OCI-LY7 (cell line): ENCODE measurements around the gene DNER. TPM values are rescaled to one million over a fixed set of nuclear protein-coding genes. Genes with fewer than 3 reads are reported as not detected.

Source experiments
- BruUV-seq: library from RNA; stranded (reverse); fragments of 400-500 nt; replicated peaks from 2 replicates; lab custom pipeline; 2021; lab: Mats Ljungman, UMichigan
- CTCF ChIA-PET: fragments of 300-600 bp; sonication (Branson Sonifier 250); formaldehyde crosslinking; loops from one replicate; lab custom pipeline; 2022; ENCODE audit warnings: antibody characterized with exemption; ENCODE audit not compliant: unreplicated experiment; lab: Charles Lee
- POLR2A ChIA-PET: fragments of 300-600 bp; sonication (Branson Sonifier 250); formaldehyde crosslinking; loops from one replicate; lab custom pipeline; 2022; ENCODE audit warnings: antibody characterized with exemption; lab: Charles Lee
- DNase-seq: peaks from one replicate; pipeline ENCODE4 v3.0.0-alpha.2; 2015; ENCODE audit warnings: low spot score
- H2AFZ ChIP-seq: fragments of 200-600 bp; sonication (generic), shearing (Covaris generic); 2 replicates; pipeline ENCODE4 v1.6.1; 2014; ENCODE audit warnings: mild to moderate bottlenecking, antibody characterized with exemption, low read length, moderate library complexity
- H3K27ac ChIP-seq: fragments of 200-600 bp; sonication (generic); 2 replicates; pipeline ENCODE4 v1.5.1; 2014; ENCODE audit warnings: mixed run types, low read depth, mild to moderate bottlenecking, moderate library complexity, low read length, inconsistent platforms; ENCODE audit not compliant: poor library complexity, severe bottlenecking
- H3K36me3 ChIP-seq: fragments of 200-600 bp; sonication (generic); 2 replicates; pipeline ENCODE4 v1.6.1; 2014; ENCODE audit warnings: mild to moderate bottlenecking, antibody characterized with exemption, low read length, moderate library complexity, mixed read lengths; ENCODE audit not compliant: insufficient read depth
- H3K4me1 ChIP-seq: fragments of 200-600 bp; sonication (generic); 2 replicates; pipeline ENCODE4 v1.5.1; 2014; ENCODE audit warnings: mild to moderate bottlenecking, low read length; ENCODE audit not compliant: insufficient read depth, poor library complexity, severe bottlenecking
- H3K4me2 ChIP-seq: fragments of 200-600 bp; sonication (generic); 2 replicates; pipeline ENCODE4 v1.6.1; 2014; ENCODE audit warnings: mild to moderate bottlenecking, low read length
- H3K4me3 ChIP-seq: fragments of 200-600 bp; sonication (generic); 2 replicates; pipeline ENCODE4 v1.5.1; 2014; ENCODE audit warnings: mild to moderate bottlenecking, low read depth, low read length; ENCODE audit not compliant: poor library complexity, severe bottlenecking
- H3K79me2 ChIP-seq: fragments of 200-600 bp; sonication (generic); 2 replicates; pipeline ENCODE4 v1.6.1; 2016; ENCODE audit warnings: low read depth, mild to moderate bottlenecking, low read length, moderate library complexity, mixed read lengths; ENCODE audit not compliant: insufficient read depth
- H3K9me2 ChIP-seq: fragments of 200-600 bp; sonication (generic); 2 replicates; pipeline ENCODE4 v1.6.1; 2016; ENCODE audit warnings: mild to moderate bottlenecking, low read length, mixed read lengths; ENCODE audit not compliant: insufficient read depth
- H3K9me3 ChIP-seq: fragments of 200-600 bp; sonication (generic); 2 replicates; pipeline ENCODE4 v1.6.1; 2014; ENCODE audit warnings: mild to moderate bottlenecking, mixed run types, low read length, mixed read lengths
- H4K20me1 ChIP-seq: fragments of 200-600 bp; sonication (generic); 2 replicates; pipeline ENCODE4 v1.6.1; 2014; ENCODE audit warnings: mild to moderate bottlenecking, antibody characterized with exemption, low read length, moderate library complexity, mixed read lengths; ENCODE audit not compliant: insufficient read depth
- EZH2phosphoT487 ChIP-seq: fragments of 200-600 bp; sonication (generic); IDR thresholded peaks from 2 replicates; pipeline ENCODE4 v1.6.1; 2018; ENCODE audit warnings: low read depth, borderline replicate concordance, mild to moderate bottlenecking, mixed run types, antibody characterized with exemption, low read length, moderate library complexity, mixed read lengths
- intact Hi-C: fragments of 100-400 bp; cut with micrococcal nuclease; formaldehyde crosslinking; loops from one replicate; pipeline ENCODE4 v1.10.0; 2022; ENCODE audit not compliant: unreplicated experiment
- total RNA-seq, 2 experiments: library from RNA; depleted of rRNA in 1 of 2; stranded (reverse); fragments of >200 nt in 1 of 2; shearing (Covaris generic) in 1 of 2; gene quantifications; 2 replicates each; pipeline ENCODE4 v1.2.3, GENCODE V29; 2014 to 2022
- TF ChIP-seq, protein P1 (sequence below): fragments of 200-600 bp; sonication (generic); conservative IDR thresholded peaks from 2 replicates; pipeline ENCODE4 v1.5.1; 2014; ENCODE audit warnings: mild to moderate bottlenecking, antibody characterized with exemption, low read length, moderate library complexity, mixed read lengths

Gene DNER
- total RNA-seq, 2 experiments from 2014 or later: not detected

DNA sequence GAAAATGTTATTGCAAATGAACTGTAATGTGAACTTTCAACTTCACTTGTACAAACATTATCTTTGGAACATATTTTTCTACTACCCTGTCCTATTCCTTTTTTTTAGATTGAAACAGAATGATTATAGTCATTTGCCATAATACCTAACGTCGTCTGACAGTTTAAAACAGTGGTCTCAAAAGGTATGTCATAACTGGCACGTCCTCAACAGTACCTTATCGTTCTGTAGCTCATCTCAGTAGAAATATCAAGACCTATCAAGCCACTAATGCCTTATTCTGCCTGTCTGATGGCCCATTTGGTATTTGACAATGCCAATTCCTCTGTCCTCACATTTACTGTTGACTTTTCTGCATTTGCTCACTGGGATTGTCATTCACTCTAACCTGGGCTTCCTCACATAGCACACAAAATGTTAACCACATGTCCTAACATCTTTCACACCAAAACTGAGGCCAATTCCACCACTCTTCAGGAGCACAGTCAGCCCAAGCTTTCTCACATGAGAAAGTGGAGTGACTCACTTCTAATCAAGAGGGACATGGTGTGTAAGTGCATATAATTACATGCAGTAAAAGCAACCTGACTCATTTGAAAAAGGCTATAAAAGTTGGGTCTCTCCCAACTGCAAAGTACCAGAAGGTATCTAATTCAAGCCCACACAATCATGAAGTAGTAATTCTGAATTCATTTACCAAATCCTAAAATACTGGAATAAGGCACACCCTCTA, 34.8 kb downstream of the DNER start:
- no peak for DNase-seq
- POLR2A ChIA-PET: no interaction called here

DNA sequence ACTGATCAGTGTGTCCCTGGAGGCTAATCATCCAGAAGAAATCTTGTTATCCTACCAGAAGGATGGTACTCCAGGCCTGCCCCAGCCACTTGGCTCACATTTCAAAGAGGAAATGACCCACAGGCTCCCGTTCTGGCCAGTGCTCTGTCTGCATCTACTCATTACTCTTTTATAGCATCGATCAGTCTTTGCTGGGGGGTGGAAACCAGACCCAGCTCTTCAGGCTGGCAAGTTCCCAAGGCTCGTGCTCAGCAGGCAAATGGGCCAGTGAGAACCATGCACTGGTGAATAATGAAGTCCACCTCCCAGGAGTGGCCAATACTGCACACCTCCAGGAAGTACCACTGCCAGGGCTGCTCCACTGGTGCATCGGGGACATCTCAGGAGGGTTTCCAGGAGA, 38.8 kb downstream of the DNER start:
- no peak overlapping the region for H2AFZ ChIP-seq

More for the DNA sequence above, 34.8 kb downstream of the DNER start:
- no peak overlapping the region for H2AFZ ChIP-seq
- intact Hi-C loops: no loop called here
- H3K4me3 ChIP-seq: no peak overlapping the region
- no peak overlapping the region for H3K4me2 ChIP-seq
- TF ChIP-seq, protein P1, sequence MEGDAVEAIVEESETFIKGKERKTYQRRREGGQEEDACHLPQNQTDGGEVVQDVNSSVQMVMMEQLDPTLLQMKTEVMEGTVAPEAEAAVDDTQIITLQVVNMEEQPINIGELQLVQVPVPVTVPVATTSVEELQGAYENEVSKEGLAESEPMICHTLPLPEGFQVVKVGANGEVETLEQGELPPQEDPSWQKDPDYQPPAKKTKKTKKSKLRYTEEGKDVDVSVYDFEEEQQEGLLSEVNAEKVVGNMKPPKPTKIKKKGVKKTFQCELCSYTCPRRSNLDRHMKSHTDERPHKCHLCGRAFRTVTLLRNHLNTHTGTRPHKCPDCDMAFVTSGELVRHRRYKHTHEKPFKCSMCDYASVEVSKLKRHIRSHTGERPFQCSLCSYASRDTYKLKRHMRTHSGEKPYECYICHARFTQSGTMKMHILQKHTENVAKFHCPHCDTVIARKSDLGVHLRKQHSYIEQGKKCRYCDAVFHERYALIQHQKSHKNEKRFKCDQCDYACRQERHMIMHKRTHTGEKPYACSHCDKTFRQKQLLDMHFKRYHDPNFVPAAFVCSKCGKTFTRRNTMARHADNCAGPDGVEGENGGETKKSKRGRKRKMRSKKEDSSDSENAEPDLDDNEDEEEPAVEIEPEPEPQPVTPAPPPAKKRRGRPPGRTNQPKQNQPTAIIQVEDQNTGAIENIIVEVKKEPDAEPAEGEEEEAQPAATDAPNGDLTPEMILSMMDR: no peak
- no peak for TF ChIP-seq EZH2phosphoT487
- no peaks in the 10 kb centered on the region for H3K79me2 ChIP-seq
- BruUV-seq: no TSS peak
- H3K36me3 ChIP-seq: no peaks in the 10 kb centered on the region
- CTCF ChIA-PET: no interaction called here
- no peaks in the 10 kb centered on the region for H4K20me1 ChIP-seq
- no peaks in the 10 kb centered on the region for H3K9me2 ChIP-seq
- H3K9me3 ChIP-seq: no peaks in the 10 kb centered on the region
- no peaks in the 10 kb centered on the region for H3K4me1 ChIP-seq
- no peak overlapping the region for H3K27ac ChIP-seq

DNA sequence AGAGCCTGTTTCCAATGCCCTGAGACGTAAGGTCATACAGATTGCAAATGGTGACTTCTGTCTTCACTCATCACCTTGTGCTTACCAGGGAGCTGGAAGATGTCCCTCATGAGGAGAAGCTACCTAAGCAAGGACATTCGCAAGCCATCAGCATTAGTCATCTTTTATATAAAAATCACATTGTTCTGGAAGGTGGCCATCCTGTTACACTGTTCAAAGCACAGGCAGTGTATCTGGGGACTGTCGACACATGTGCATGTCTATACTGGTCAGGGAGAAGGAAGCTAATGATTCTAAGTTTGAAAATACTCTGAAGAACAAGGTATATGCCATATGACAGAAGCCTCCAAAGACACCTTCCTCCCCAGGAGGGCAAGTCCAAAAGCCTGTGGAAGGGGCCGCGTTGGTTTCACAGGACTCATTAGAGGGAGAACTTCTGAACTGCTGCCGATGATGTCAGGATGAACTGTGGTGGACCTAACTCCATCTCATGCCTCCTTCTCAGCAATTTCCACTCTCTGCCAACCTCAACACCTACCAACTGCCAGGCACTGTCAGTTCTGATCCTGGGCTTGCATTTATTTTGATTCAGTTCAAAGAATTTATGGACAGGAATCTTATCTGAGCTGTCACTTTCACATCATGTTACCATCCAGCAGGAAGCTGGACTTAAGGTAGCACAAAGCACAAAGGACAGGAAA, 39.4 kb downstream of the DNER start:
- Histone ChIP-seq H2AFZ (no peak overlapping the region), H3K9me2 (no peaks in the 10 kb centered on the region), H3K36me3 (no peaks in the 10 kb centered on the region), H3K4me3 (no peak overlapping the region), H3K9me3 (no peaks in the 10 kb centered on the region), H3K4me1 (no peaks in the 10 kb centered on the region), H4K20me1 (no peaks in the 10 kb centered on the region), H3K79me2 (no peaks in the 10 kb centered on the region), H3K4me2 (no peak overlapping the region), H3K27ac (no peak overlapping the region)
- no peak for DNase-seq
- TF ChIP-seq EZH2phosphoT487: no peak
- TF ChIP-seq, protein P1: no peak
- intact Hi-C loops: no loop called here
- BruUV-seq: no TSS peak
- CTCF ChIA-PET: no interaction called here
- POLR2A ChIA-PET: interaction anchor here (0.9 kb wide), 1 partner anchor 10 kb away, joined by 4 read pairs; no protein-coding TSS in a partner anchor

More for the DNA sequence above, 38.8 kb downstream of the DNER start:
- CTCF ChIA-PET: no interaction called here
- intact Hi-C loops: no loop called here
- DNase-seq: no peak
- no peaks in the 10 kb centered on the region for H3K4me1 ChIP-seq
- POLR2A ChIA-PET: no interaction called here
- no peaks in the 10 kb centered on the region for H4K20me1 ChIP-seq
- H3K4me3 ChIP-seq: no peak overlapping the region
- BruUV-seq: no TSS peak
- no peaks in the 10 kb centered on the region for H3K36me3 ChIP-seq
- TF ChIP-seq EZH2phosphoT487: no peak
- H3K9me2 ChIP-seq: no peaks in the 10 kb centered on the region
- no peak overlapping the region for H3K27ac ChIP-seq
- no peaks in the 10 kb centered on the region for H3K9me3 ChIP-seq
- H3K79me2 ChIP-seq: no peaks in the 10 kb centered on the region
- no peak overlapping the region for H3K4me2 ChIP-seq
